Activated T-cell treated with anti-CD3 and anti-CD28 coated beads, Interleukin-2, amount 50 U/mL, for 4 hours (primary cell): ENCODE results near the gene NPHP4. TPM values are rescaled to one million over a fixed set of nuclear protein-coding genes. Genes with fewer than 3 reads are reported as not detected.

Source experiments
- ATAC-seq, 2 donors: fragments of 200-7000 bp; cut with Tn5 transposase; one replicate each; pipeline ENCODE4 v1.10.0; 2021
- DNase-seq: peaks from one replicate; pipeline ENCODE4 v3.0.0-alpha.2; 2020
- H3K27me3 Mint-ChIP-seq: one replicate; pipeline ENCODE4 v1.8.0; 2021; ENCODE audit warnings: low read depth, mixed read lengths
- H3K36me3 Mint-ChIP-seq: one replicate; pipeline ENCODE4 v1.8.0; 2022; ENCODE audit warnings: mixed read lengths; ENCODE audit not compliant: insufficient read depth
- H3K4me1 Mint-ChIP-seq: one replicate; pipeline ENCODE4 v1.8.0; 2021; ENCODE audit warnings: low read depth, mixed read lengths
- H3K4me3 Mint-ChIP-seq: one replicate; pipeline ENCODE4 v1.8.0; 2021; ENCODE audit warnings: mild to moderate bottlenecking, moderate library complexity, mixed read lengths
- H3K9me3 Mint-ChIP-seq: one replicate; pipeline ENCODE4 v1.8.0; 2021; ENCODE audit warnings: mixed read lengths
- total RNA-seq, 3 donors: library from RNA; stranded (reverse); gene quantifications; one replicate each; pipeline ENCODE4 v1.2.1, GENCODE V29; 2021

Gene NPHP4
- total RNA-seq, 3 donors from 2014 or later: 7.0 to 9.3 (median 7.1) TPM

DNA sequence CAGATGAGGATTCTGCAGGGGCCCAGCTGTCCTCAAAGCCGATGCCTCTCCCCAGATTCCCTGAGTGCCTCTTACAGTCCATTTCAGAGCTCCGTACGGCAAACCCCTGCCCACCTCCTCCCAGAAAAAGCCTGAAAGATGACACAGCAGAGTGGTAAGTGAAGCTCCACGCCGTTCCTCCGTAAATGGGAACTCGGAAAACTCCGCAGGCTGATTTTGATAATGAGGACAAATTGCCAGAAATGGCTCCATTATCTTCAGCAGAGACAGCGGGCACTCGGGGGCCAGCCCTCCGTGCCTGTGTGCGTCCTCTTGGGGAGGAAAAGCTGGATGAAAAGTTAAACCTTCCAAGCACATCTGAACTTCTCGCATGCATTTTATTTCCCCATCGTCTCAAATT is 81.1 kb downstream of the NPHP4 start:
- Mint-ChIP-seq H3K4me1 (peaks cover 6% of the 10 kb centered on the region), H3K4me3 (no peak overlapping the region), H3K36me3 (no peaks in the 10 kb centered on the region), H3K27me3 (no peaks in the 10 kb centered on the region), H3K9me3 (no peaks in the 10 kb centered on the region)
- DNase-seq (no peak), ATAC-seq (no peak)

- H3K27me3 Mint-ChIP-seq: no peaks in the 10 kb centered on the region
- H3K4me3 Mint-ChIP-seq: no peak overlapping the region
- H3K36me3 Mint-ChIP-seq: no peaks in the 10 kb centered on the region
- ATAC-seq: no peak
- H3K4me1 Mint-ChIP-seq: peaks cover 2% of the 10 kb centered on the region
- H3K9me3 Mint-ChIP-seq: no peaks in the 10 kb centered on the region
- no peak for DNase-seq
These were observed 81.6 kb downstream of the NPHP4 start for GRCh38 chr1:5910666-5911065.

DNA sequence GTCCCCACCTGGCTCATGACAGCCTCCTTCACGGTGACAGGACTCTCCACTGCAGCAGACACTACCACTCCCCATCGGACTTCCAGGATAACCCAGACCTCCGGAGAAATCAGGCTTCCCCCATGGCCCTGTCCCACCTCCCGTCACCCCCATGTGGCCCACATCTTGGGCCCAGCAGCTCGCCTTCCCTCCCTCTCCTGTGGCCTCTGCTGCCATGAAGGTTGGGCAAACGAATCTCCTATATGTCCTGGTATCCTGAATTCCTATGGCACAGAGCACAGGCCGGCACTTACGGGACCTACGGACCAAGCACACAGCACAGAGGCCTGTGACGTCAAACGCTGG is 82.0 kb downstream of the NPHP4 start:
- ATAC-seq (no peak), DNase-seq (no peak)
- Mint-ChIP-seq H3K9me3 (no peaks in the 10 kb centered on the region), H3K4me1 (peaks cover 1% of the 10 kb centered on the region), H3K4me3 (no peak overlapping the region), H3K36me3 (no peaks in the 10 kb centered on the region), H3K27me3 (no peaks in the 10 kb centered on the region)

- H3K9me3 Mint-ChIP-seq: no peaks in the 10 kb centered on the region
- H3K4me1 Mint-ChIP-seq: no peaks in the 10 kb centered on the region
- no peak for ATAC-seq
- no peak overlapping the region for H3K4me3 Mint-ChIP-seq
- peaks cover 2% of the 10 kb centered on the region for H3K36me3 Mint-ChIP-seq
- no peak for DNase-seq
- no peaks in the 10 kb centered on the region for H3K27me3 Mint-ChIP-seq
These were observed 82.5 kb downstream of the NPHP4 start for GRCh38 chr1:5909576-5910275.

DNA sequence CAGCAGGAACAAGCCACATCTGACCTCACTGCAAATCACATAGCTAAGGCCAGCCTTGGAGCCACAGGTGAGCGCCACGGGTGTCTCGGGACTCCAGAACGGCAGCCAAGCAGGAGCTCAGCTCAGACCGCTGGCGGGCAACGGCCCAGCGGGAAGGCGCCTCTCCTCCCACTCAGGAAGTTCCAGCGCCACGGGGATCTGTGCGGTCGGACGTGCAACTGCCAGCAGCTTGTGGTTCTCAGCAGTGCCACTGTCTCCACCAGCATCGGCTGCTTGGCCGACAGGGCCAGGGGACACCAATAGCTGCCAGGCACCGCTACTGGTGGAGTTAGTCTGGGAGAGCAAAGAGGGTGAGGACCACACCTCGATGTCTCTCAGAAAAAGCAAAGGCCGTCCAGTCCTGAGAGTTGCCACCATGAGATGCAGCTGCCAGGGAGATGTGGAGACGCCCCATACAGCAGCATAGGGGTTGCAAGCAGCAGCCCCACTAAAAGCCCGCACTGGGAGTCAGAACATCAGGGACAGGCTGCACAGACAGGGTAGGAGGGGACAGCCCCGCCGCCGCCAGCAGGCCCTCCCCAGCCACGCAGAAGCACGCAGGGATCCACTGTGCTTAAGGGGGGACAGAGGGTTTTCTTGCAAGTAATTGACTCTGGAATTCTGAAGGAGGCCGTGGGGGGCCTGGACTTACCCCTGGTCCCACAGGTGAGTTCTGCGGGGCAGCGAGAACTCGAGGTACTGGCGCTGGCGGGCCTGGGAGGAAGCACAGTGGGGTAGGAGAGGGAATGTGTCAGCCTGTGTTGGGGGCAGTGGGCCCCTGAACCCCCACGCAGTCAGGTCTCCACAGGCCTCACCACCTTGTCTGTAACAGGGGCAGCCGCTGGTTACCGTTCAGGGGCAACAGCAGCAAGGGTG is 83.5 kb downstream of the NPHP4 start:
- Mint-ChIP-seq H3K36me3 (peaks cover 3% of the 10 kb centered on the region), H3K4me3 (no peak overlapping the region), H3K4me1 (no peaks in the 10 kb centered on the region), H3K27me3 (no peaks in the 10 kb centered on the region), H3K9me3 (no peaks in the 10 kb centered on the region)
- ATAC-seq (no peak), DNase-seq (no peak)

DNA sequence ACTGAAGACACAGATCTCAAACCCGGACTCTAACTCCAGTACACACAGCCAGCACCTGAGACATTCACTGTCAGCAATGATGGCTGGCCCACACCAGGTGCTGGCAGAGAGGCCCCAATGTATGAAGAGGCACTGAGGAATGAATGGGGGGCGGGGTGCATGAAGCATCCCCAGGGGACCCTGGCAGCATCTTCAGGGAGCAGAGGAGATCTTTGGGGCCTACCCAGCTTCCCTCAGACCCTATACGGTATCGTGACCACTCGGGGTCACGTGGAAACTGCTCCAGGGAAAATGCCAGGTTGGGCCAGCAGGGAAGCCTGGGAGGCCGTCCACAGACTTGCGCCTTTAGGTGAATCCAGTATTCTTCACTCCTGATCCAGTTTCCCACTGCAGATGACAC is 84.3 kb downstream of the NPHP4 start:
- H3K36me3 Mint-ChIP-seq: peaks cover 6% of the 10 kb centered on the region
- H3K4me3 Mint-ChIP-seq: no peak overlapping the region
- H3K9me3 Mint-ChIP-seq: no peaks in the 10 kb centered on the region
- H3K27me3 Mint-ChIP-seq: no peaks in the 10 kb centered on the region
- ATAC-seq (no peak), DNase-seq (no peak)
- no peaks in the 10 kb centered on the region for H3K4me1 Mint-ChIP-seq

DNA sequence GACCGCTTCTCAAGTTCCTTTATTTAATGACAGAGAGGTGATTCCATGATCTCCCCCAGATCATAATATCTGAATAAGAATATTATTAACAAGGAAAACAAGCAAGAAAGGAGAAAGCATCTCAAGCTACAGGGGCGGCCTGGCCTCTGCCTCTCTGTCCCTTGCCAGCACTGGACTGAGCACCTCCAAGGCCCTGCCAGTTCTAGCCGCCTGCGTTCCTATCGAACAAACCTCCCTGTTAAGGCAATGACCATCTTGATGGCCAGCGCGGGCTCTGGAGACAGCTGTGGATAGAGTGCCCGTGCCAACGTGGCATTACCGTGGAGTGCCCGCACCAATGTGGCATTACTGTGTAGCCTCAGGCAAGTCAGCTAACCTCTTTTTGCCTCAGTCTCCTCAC is 84.8 kb downstream of the NPHP4 start:
- no peaks in the 10 kb centered on the region for H3K9me3 Mint-ChIP-seq
- DNase-seq (no peak), ATAC-seq (no peak)
- peaks cover 8% of the 10 kb centered on the region for H3K36me3 Mint-ChIP-seq
- peaks cover under 1% of the 10 kb centered on the region for H3K4me1 Mint-ChIP-seq
- H3K4me3 Mint-ChIP-seq: no peak overlapping the region
- no peaks in the 10 kb centered on the region for H3K27me3 Mint-ChIP-seq

DNA sequence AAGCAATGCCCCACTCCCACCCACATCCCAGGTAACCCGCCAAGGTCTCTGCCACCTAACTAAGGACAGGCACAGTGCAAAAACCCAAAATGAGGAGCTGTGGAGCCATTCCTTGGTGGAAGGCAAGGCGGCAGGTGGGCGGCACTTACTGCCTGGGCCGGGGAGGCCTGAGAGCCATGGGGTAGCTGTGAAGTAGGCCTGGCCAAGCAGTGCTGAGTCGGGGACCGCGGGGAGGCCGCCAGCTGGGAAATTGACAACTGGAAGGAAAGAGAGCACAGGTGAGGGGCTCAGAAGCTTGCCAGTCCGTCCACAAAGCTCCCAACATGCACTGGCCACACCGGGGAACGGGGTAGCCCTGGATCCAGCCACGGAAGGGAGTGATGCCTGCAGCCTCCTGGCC is 85.3 kb downstream of the NPHP4 start:
- Mint-ChIP-seq H3K27me3 (no peaks in the 10 kb centered on the region), H3K4me3 (no peak overlapping the region), H3K9me3 (no peaks in the 10 kb centered on the region), H3K36me3 (peaks cover 8% of the 10 kb centered on the region), H3K4me1 (peaks cover 3% of the 10 kb centered on the region)
- ATAC-seq (no peak), DNase-seq (no peak)

DNA sequence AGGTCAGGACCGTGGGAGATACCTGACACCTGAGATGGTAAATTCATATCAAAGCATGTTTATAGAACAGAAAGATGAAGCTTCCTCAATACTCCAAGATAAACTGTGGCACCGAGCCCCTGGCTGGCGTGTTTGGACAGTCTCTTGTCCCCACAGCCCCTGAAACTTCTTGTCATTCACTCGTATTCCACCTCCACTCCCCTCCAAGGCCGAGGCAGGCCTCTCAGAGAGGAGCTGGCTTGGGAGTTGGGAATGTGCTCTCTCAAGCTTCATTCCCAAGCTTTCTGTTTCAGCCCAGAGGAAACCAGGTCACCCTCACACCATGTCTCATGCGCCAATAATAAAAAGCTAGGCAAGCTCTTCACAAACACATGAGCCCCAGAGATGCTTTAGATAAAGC is 86.1 kb downstream of the NPHP4 start:
- ATAC-seq (no peak), DNase-seq (no peak)
- H3K27me3 Mint-ChIP-seq: no peaks in the 10 kb centered on the region
- H3K36me3 Mint-ChIP-seq: peaks cover 12% of the 10 kb centered on the region
- H3K9me3 Mint-ChIP-seq: no peaks in the 10 kb centered on the region
- no peak overlapping the region for H3K4me3 Mint-ChIP-seq
- H3K4me1 Mint-ChIP-seq: peaks cover 3% of the 10 kb centered on the region

- ATAC-seq (no peak), DNase-seq (no peak)
- H3K36me3 Mint-ChIP-seq: peaks cover 12% of the 10 kb centered on the region
- H3K27me3 Mint-ChIP-seq: no peaks in the 10 kb centered on the region
- peaks cover 3% of the 10 kb centered on the region for H3K4me1 Mint-ChIP-seq
- no peak overlapping the region for H3K4me3 Mint-ChIP-seq
- H3K9me3 Mint-ChIP-seq: no peaks in the 10 kb centered on the region
These were observed 86.8 kb downstream of the NPHP4 start for GRCh38 chr1:5905436-5905835.

DNA sequence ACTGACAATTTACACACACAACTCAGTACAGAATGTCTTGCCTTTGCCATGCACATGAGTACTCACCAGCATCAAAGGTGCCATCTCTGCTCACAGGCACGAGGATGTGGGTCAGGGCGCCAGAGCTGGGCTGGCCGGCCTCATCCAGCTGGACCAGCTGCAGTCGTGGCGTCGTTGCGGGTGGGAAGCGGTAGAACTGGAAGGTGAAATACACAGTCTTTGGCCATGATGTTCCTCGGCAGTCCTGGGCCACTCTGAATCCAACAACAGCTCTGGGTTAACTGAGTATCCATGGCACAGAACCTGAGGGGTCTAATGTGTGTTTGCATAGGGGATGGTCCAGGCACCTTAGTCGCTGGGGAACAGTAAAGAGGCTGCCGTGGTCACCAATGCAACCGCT is 87.7 kb downstream of the NPHP4 start:
- no peak overlapping the region for H3K4me3 Mint-ChIP-seq
- ATAC-seq: no peak
- H3K4me1 Mint-ChIP-seq: peaks cover 3% of the 10 kb centered on the region
- peaks cover 14% of the 10 kb centered on the region for H3K36me3 Mint-ChIP-seq
- no peaks in the 10 kb centered on the region for H3K9me3 Mint-ChIP-seq
- no peak for DNase-seq
- H3K27me3 Mint-ChIP-seq: no peaks in the 10 kb centered on the region

DNA sequence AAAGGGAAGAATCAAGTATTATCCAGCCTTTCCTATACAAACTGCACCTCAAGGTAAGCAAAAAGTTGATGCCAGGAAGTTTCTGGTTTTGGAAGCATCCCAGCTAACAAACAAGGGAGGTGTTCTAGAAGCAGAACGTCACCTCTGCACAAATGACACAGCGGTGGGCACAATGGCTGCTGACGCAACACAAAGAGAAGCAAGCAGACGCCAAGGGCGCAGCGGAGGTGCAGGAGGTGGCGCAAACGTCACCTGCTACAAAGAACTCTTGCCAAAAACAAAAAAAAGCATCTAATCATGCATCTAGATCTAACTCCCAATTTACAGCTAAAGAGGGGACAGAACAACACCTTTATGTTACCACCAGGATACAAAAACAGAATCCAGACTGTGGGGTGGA is 88.5 kb downstream of the NPHP4 start:
- H3K27me3 Mint-ChIP-seq: no peaks in the 10 kb centered on the region
- DNase-seq (no peak), ATAC-seq (no peak)
- H3K4me3 Mint-ChIP-seq: no peak overlapping the region
- H3K9me3 Mint-ChIP-seq: no peaks in the 10 kb centered on the region
- peaks cover 3% of the 10 kb centered on the region for H3K4me1 Mint-ChIP-seq
- peaks cover 16% of the 10 kb centered on the region for H3K36me3 Mint-ChIP-seq

GRCh38 chr1:5903031-5903430 is 89.2 kb downstream of the NPHP4 start:
- ATAC-seq (no peak), DNase-seq (no peak)
- peaks cover 19% of the 10 kb centered on the region for H3K36me3 Mint-ChIP-seq
- H3K4me3 Mint-ChIP-seq: no peak overlapping the region
- H3K4me1 Mint-ChIP-seq: peaks cover 3% of the 10 kb centered on the region
- H3K9me3 Mint-ChIP-seq: no peaks in the 10 kb centered on the region
- H3K27me3 Mint-ChIP-seq: no peaks in the 10 kb centered on the region

DNA sequence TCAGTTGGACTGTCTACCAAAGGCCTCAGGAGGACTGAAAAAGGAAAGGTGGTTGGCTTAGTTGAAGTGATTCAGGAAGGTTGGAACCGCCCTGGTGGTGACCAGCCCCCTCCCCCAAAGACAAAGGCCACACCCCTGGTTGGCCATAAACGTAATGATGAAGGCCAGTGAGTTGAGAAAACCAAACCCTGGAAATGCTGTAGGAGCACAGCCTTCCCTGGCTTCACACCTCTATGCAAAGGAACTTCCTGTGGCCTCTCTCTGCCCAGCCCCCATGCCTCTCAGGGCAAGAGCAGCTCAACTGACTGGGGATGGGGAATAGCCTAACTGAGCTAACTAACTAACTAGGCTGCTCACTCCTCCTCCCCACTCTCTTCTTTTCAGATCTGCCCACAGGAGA is 90.4 kb downstream of the NPHP4 start:
- Mint-ChIP-seq H3K4me1 (peaks cover 3% of the 10 kb centered on the region), H3K4me3 (no peak overlapping the region), H3K9me3 (no peaks in the 10 kb centered on the region), H3K27me3 (no peaks in the 10 kb centered on the region), H3K36me3 (peaks cover 25% of the 10 kb centered on the region)
- DNase-seq (no peak), ATAC-seq (no peak)

- H3K27me3 Mint-ChIP-seq: no peaks in the 10 kb centered on the region
- DNase-seq: no peak
- H3K9me3 Mint-ChIP-seq: no peaks in the 10 kb centered on the region
- peaks cover 29% of the 10 kb centered on the region for H3K36me3 Mint-ChIP-seq
- H3K4me3 Mint-ChIP-seq: no peak overlapping the region
- H3K4me1 Mint-ChIP-seq: peaks cover 3% of the 10 kb centered on the region
- no peak for ATAC-seq
These were observed 91.1 kb downstream of the NPHP4 start for GRCh38 chr1:5901150-5901549.
